Spleen (tissue), 7 donors: ENCODE measurements around the gene PPHLN1.

Experiments
- CTCF ChIP-seq, 11 experiments: fragments of 200-600 bp in 7 of 11; fragments of 450-650 bp in 4 of 11; sonication (generic) in 4 of 11; IDR thresholded peaks in 8 of 11; conservative IDR thresholded peaks in 3 of 11; 1 replicate in 7 of 11; 2 replicates in 4 of 11; pipeline versions ENCODE4 v1.4.0 to v1.8.0; 2016 to 2021; ENCODE audit warnings: antibody characterized with exemption in 11 of 11, inconsistent platforms in 4 of 11, mild to moderate bottlenecking in 1 of 11
- POLR2AphosphoS5 ChIP-seq, 3 donors: sonication (generic); formaldehyde crosslinking; IDR thresholded peaks; one replicate each; pipeline ENCODE4 v1.5.1; 2017; ENCODE audit warnings: antibody characterized with exemption in 3 of 3
- donor health status: DM: no; HTN: no; CAD: no; lungs with moderate emphysema.
- donor health status: DM: no; HTN: no; CAD: no.
- donor health status: DM: no; HTN: no; CAD: no.

- no peak for TF ChIP-seq CTCF (IDR thresholded peaks at IDR 0.05 in 8 of 11, conservative IDR thresholded peaks at IDR 0.05 in 3 of 11)
- no peak for TF ChIP-seq POLR2AphosphoS5 (IDR thresholded peaks at IDR 0.05)
These were observed 30.4 kb downstream of the PPHLN1 start for GRCh38 chr12:42356344-42356743.
